ENCODE measurements around the gene MRPL27. TPM values are rescaled to one million over a fixed set of nuclear protein-coding genes. Genes with fewer than 3 reads are reported as not detected.

The MRPL27 gene
- total RNA-seq, 2 experiments from 2014 or later, result 54.6 to 55.8 TPM

- Mint-ChIP-seq H3K9me3 (no peaks in the 10 kb centered on the region), H3K4me1 (ENCODE audit: low read depth) (peaks cover 5% of the 10 kb centered on the region), H3K27me3 (no peaks in the 10 kb centered on the region), H3K36me3 (ENCODE audit: low read depth) (peaks cover 20% of the 10 kb centered on the region), H3K27ac (no peak overlapping the region), H3K4me3 (no peak overlapping the region)
- no peak for ATAC-seq
- no peak for TF ChIP-seq CTCF (IDR thresholded peaks at IDR 0.05)
- no peak for DNase-seq
- ChIA-PET POLR2A (interaction anchor here (1.1 to 2.3 kb wide), 4 partner anchors 9 to 30 kb away, joined by 3 to 9 read pairs (median 4); partner anchors contain the start of genes EME1, MRPL27 and XYLT2), CTCF (no interaction called here)
- intact Hi-C loops (cut with micrococcal nuclease), result no loop called here
Observed at GRCh38 chr17:50355701-50356341, 17.2 kb downstream of the MRPL27 start.

DNA sequence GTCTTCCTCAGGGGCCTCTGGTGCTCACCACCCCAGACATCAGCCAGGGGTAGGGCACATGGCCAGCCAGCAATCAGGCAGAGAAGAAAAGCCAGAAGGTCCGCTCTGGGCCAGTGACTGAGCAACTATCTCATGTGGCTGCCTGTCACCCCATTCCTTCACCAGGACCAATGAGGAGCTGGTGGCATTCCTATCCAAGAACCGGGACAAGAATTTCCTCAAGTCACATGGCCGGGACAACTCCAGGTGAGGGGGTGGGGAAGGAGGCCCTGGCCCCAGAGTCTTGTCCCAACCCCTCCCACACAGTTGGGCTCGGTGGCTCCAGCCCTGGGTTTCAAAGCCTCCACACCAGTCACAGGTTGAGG lies 17.7 kb downstream of the MRPL27 start:
- TF ChIP-seq CTCF (IDR thresholded peaks at IDR 0.05), result no peak
- no peak overlapping the region for H3K27ac Mint-ChIP-seq
- H3K27me3 Mint-ChIP-seq, result no peaks in the 10 kb centered on the region
- no peaks in the 10 kb centered on the region for H3K9me3 Mint-ChIP-seq
- ATAC-seq (no peak), DNase-seq (no peak)
- ChIA-PET POLR2A (interaction anchor here (1.1 to 2.3 kb wide), 3 partner anchors 9 to 30 kb away, joined by 3 to 9 read pairs (median 6); partner anchors contain the start of genes EME1, MRPL27 and XYLT2), CTCF (no interaction called here)
- intact Hi-C loops (cut with micrococcal nuclease), result no loop called here
- H3K4me1 Mint-ChIP-seq (ENCODE audit: low read depth), result peaks cover 4% of the 10 kb centered on the region
- no peak overlapping the region for H3K4me3 Mint-ChIP-seq
- peaks cover 20% of the 10 kb centered on the region for H3K36me3 Mint-ChIP-seq (ENCODE audit: low read depth)

- peaks cover 20% of the 10 kb centered on the region for H3K36me3 Mint-ChIP-seq (ENCODE audit: low read depth)
- no peaks in the 10 kb centered on the region for H3K9me3 Mint-ChIP-seq
- no peak for ATAC-seq
- ChIA-PET POLR2A (interaction anchor here (1.0 to 2.3 kb wide), 5 partner anchors 8 to 202 kb away, joined by 3 to 9 read pairs (median 3); partner anchors contain the start of genes EME1, MRPL27 and XYLT2), CTCF (interaction anchor here (1.2 kb wide), 1 partner anchor 26 kb away, joined by 3 read pairs; no protein-coding TSS in a partner anchor)
- H3K27ac Mint-ChIP-seq, result no peak overlapping the region
- intact Hi-C loops (cut with micrococcal nuclease), result no loop called here
- no peak overlapping the region for H3K4me3 Mint-ChIP-seq
- DNase-seq, result no peak
- no peaks in the 10 kb centered on the region for H3K27me3 Mint-ChIP-seq
- TF ChIP-seq CTCF (IDR thresholded peaks at IDR 0.05), result no peak
- peaks cover 4% of the 10 kb centered on the region for H3K4me1 Mint-ChIP-seq (ENCODE audit: low read depth)
Observed at GRCh38 chr17:50354776-50355175, 18.2 kb downstream of the MRPL27 start.

GRCh38 chr17:50354198-50354597 lies 18.8 kb downstream of the MRPL27 start:
- H3K27me3 Mint-ChIP-seq, result no peaks in the 10 kb centered on the region
- H3K36me3 Mint-ChIP-seq (ENCODE audit: low read depth), result peaks cover 20% of the 10 kb centered on the region
- no peak for DNase-seq
- ChIA-PET POLR2A (interaction anchor here (1.0 to 2.3 kb wide), 4 partner anchors 8 to 202 kb away, joined by 3 to 9 read pairs (median 4); partner anchors contain the start of genes EME1, MRPL27 and XYLT2), CTCF (interaction anchor here (1.2 kb wide), 1 partner anchor 27 kb away, joined by 3 read pairs; no protein-coding TSS in a partner anchor)
- H3K9me3 Mint-ChIP-seq, result no peaks in the 10 kb centered on the region
- no peak for TF ChIP-seq CTCF (IDR thresholded peaks at IDR 0.05)
- peaks cover 3% of the 10 kb centered on the region for H3K4me1 Mint-ChIP-seq (ENCODE audit: low read depth)
- no peak for ATAC-seq
- H3K4me3 Mint-ChIP-seq, result no peak overlapping the region
- no peak overlapping the region for H3K27ac Mint-ChIP-seq
- intact Hi-C loops (cut with micrococcal nuclease), result no loop called here

- TF ChIP-seq CTCF (IDR thresholded peaks at IDR 0.05), result no peak
- DNase-seq (no peak), ATAC-seq (no peak)
- no peaks in the 10 kb centered on the region for H3K27me3 Mint-ChIP-seq
- ChIA-PET CTCF (interaction anchor here (1.2 kb wide), 1 partner anchor 27 kb away, joined by 3 read pairs; no protein-coding TSS in a partner anchor), POLR2A (interaction anchor here (1.0 to 2.3 kb wide), 2 partner anchors 20 to 201 kb away, joined by 3 to 6 read pairs; partner anchors contain the start of genes EME1 and MRPL27)
- peaks cover 20% of the 10 kb centered on the region for H3K36me3 Mint-ChIP-seq (ENCODE audit: low read depth)
- H3K4me1 Mint-ChIP-seq (ENCODE audit: low read depth), result peaks cover 5% of the 10 kb centered on the region
- no peak overlapping the region for H3K4me3 Mint-ChIP-seq
- intact Hi-C loops (cut with micrococcal nuclease), result no loop called here
- H3K27ac Mint-ChIP-seq, result no peak overlapping the region
- H3K9me3 Mint-ChIP-seq, result no peaks in the 10 kb centered on the region
Observed at GRCh38 chr17:50353600-50354195, 19.3 kb downstream of the MRPL27 start.
